ENCODE measurements around the gene RAE1.
"Not testable (repeated sequence)": the region's sequence is repeated elsewhere in the genome, so short reads cannot be mapped to it uniquely, and the experiment has no call there.

The RAE1 gene

DNA sequence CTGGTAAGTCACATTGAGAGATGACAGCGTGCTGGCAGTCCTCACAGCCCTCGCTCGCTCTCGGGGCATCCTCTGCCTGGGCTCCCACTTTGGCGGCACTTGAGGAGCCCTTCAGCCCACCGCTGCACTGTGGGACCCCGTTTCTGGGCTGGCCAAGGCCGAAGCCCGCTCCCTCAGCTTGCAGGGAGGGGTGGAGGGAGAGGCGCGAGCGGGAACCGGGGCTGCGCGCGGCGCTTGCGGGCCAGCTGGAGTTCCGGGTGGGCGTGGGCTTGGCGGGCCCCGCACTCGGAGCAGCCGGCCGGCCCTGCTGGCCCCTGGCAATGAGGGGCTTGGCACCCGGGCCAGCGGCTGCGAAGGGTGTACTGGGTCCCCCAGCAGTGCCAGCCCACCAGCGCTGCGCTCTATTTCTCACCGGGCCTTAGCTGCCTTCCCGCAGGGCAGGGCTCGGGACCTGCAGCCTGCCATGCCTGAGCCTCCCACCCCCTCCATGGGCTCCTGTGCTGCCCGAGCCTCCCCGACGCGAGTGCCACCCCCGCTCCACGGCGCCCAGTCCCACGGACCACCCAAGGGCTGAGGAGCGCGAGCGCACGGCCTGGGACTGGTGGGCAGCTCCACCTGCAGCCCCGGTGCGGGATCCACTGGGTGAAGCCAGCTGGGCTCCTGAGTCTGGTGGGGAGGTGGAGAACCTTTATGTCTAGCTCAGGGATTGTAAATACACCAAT lies 2.7 kb upstream of the RAE1 start:
- not testable (repeated sequence) for H3K36me3 ChIP-seq (ENCODE audit: control insufficient read depth, insufficient read depth, low read length); H3K9me3 ChIP-seq (ENCODE audit: control insufficient read depth, low read length); H3K27me3 ChIP-seq (ENCODE audit: control insufficient read depth, insufficient read depth, low read length, poor library complexity, severe bottlenecking); H3K4me3 ChIP-seq (ENCODE audit: insufficient read depth, low read depth, low read length); H3K27ac ChIP-seq (ENCODE audit: insufficient read depth, low read depth, low read length, poor library complexity, severe bottlenecking); H3K4me1 ChIP-seq (ENCODE audit: control insufficient read depth, insufficient read depth, low read length)
- WGBS, 2 experiments, result 94 to 95% methylated on average over 45 to 47 of the region's 47 CpGs

- WGBS, 2 experiments, result 91 to 92% methylated on average over 21 of the region's 21 CpGs
- not testable (repeated sequence) for H3K27ac ChIP-seq (ENCODE audit: insufficient read depth, low read depth, low read length, poor library complexity, severe bottlenecking); H3K4me3 ChIP-seq (ENCODE audit: insufficient read depth, low read depth, low read length); H3K36me3 ChIP-seq (ENCODE audit: control insufficient read depth, insufficient read depth, low read length); H3K9me3 ChIP-seq (ENCODE audit: control insufficient read depth, low read length); H3K27me3 ChIP-seq (ENCODE audit: control insufficient read depth, insufficient read depth, low read length, poor library complexity, severe bottlenecking); H3K4me1 ChIP-seq (ENCODE audit: control insufficient read depth, insufficient read depth, low read length)
Observed at GRCh38 chr20:57348922-57349574, 2.0 kb upstream of the RAE1 start.

DNA sequence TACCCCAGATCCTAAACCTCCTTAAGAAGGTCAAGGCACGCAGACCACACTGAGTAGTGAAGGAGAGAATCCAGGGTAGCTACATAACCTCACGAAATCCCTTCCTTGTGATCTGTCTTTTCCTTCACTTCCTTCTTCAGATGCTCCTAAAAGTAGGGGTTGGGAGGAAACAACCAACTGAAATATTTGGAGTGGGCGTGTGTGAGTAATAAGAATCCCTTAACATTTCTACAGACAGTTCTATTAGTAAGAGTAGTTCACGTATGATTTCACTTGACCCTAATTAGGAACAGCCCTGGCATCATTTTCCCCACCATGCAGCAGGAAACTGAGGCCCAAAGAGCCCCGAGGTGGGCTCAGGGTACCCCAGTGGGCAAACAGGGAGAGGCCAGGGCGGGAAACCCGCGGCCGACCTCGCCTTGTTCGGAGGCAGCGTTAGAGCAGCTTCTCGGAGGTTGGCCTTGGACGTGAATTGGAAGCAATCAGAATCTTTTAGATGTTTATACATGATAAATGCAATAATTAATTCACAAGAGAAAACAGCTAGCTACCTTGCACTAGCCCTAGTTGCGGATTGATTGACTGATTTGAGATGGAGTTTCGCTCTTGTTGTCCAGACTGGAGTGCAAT lies 859 bp upstream of the RAE1 start:
- WGBS, 2 experiments, result 94 to 95% methylated on average over 13 to 15 of the region's 16 CpGs
- no peaks in the 10 kb centered on the region for H3K9me3 ChIP-seq (ENCODE audit: control insufficient read depth, low read length)
- H3K36me3 ChIP-seq (ENCODE audit: control insufficient read depth, insufficient read depth, low read length), result peaks cover 8% of the 10 kb centered on the region
- no peak overlapping the region for H3K27ac ChIP-seq (ENCODE audit: insufficient read depth, low read depth, low read length, poor library complexity, severe bottlenecking)
- H3K4me3 ChIP-seq (ENCODE audit: insufficient read depth, low read depth, low read length), result no peak overlapping the region
- H3K27me3 ChIP-seq (ENCODE audit: control insufficient read depth, insufficient read depth, low read length, poor library complexity, severe bottlenecking), result no peaks in the 10 kb centered on the region
- peaks cover 9% of the 10 kb centered on the region for H3K4me1 ChIP-seq (ENCODE audit: control insufficient read depth, insufficient read depth, low read length)

DNA sequence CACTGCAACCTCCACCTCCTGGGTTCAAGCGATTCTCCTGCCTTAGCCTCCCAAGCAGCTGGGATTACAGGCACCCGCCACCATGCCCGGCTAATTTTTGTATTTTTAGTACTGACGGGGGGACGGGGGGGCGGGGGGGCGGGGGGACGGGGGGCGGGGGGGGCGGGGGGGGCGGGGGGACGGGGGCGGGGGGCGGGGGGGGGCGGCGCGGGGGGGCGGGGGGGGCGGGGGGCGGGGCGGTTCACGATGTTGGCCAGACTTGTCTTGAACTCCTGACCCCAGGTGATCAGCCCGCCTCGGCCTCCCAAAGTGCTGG lies 371 bp upstream of the RAE1 start:
- H3K9me3 ChIP-seq (ENCODE audit: control insufficient read depth, low read length); H3K4me1 ChIP-seq (ENCODE audit: control insufficient read depth, insufficient read depth, low read length); H3K36me3 ChIP-seq (ENCODE audit: control insufficient read depth, insufficient read depth, low read length); H3K27me3 ChIP-seq (ENCODE audit: control insufficient read depth, insufficient read depth, low read length, poor library complexity, severe bottlenecking): not testable (repeated sequence)
- peak overlapping the region; percentile 83 for H3K4me3 ChIP-seq (ENCODE audit: insufficient read depth, low read depth, low read length)
- peak overlapping the region; percentile 65 for H3K27ac ChIP-seq (ENCODE audit: insufficient read depth, low read depth, low read length, poor library complexity, severe bottlenecking)
- 0 to 5% methylated on average over 11 to 16 of the region's 24 CpGs for WGBS, 2 experiments

GRCh38 chr20:57352305-57352704 lies 1.2 kb downstream of the RAE1 start:
- no peaks in the 10 kb centered on the region for H3K9me3 ChIP-seq (ENCODE audit: control insufficient read depth, low read length)
- no peaks in the 10 kb centered on the region for H3K27me3 ChIP-seq (ENCODE audit: control insufficient read depth, insufficient read depth, low read length, poor library complexity, severe bottlenecking)
- WGBS, 2 experiments, result 88 to 89% methylated on average over 6 of the region's 6 CpGs
- peaks cover 20% of the 10 kb centered on the region for H3K36me3 ChIP-seq (ENCODE audit: control insufficient read depth, insufficient read depth, low read length)
- peak overlapping the region; percentile 83 for H3K4me3 ChIP-seq (ENCODE audit: insufficient read depth, low read depth, low read length)
- H3K27ac ChIP-seq (ENCODE audit: insufficient read depth, low read depth, low read length, poor library complexity, severe bottlenecking), result no peak overlapping the region
- H3K4me1 ChIP-seq (ENCODE audit: control insufficient read depth, insufficient read depth, low read length), result peaks cover 9% of the 10 kb centered on the region

GRCh38 chr20:57353351-57353750 lies 2.3 kb downstream of the RAE1 start:
- no peak overlapping the region for H3K27ac ChIP-seq (ENCODE audit: insufficient read depth, low read depth, low read length, poor library complexity, severe bottlenecking)
- no peak overlapping the region for H3K4me3 ChIP-seq (ENCODE audit: insufficient read depth, low read depth, low read length)
- peaks cover 9% of the 10 kb centered on the region for H3K4me1 ChIP-seq (ENCODE audit: control insufficient read depth, insufficient read depth, low read length)
- no peaks in the 10 kb centered on the region for H3K27me3 ChIP-seq (ENCODE audit: control insufficient read depth, insufficient read depth, low read length, poor library complexity, severe bottlenecking)
- peaks cover 20% of the 10 kb centered on the region for H3K36me3 ChIP-seq (ENCODE audit: control insufficient read depth, insufficient read depth, low read length)
- no peaks in the 10 kb centered on the region for H3K9me3 ChIP-seq (ENCODE audit: control insufficient read depth, low read length)
- 94 to 95% methylated on average over 9 of the region's 9 CpGs for WGBS, 2 experiments

DNA sequence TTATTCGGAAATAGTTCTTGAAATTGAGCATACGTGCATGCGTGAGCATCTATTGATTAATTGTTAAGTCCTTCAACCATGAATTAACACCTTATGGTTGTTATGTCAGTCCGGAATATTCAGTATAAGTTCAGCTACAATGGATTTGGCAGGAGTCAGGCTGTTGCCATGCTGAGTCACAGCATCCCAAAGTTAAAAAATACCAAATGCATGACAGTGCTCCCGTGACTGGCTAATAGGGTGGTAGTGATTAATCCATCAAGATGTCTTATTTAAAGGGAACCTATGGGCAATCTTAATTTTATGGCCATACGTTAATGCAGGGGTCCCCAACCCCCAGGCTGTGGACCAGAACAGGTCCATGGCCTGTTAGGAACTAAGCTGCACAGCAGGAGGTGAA lies 10.5 kb downstream of the RAE1 start:
- Histone ChIP-seq H3K27ac (ENCODE audit: insufficient read depth, low read depth, low read length, poor library complexity, severe bottlenecking) (no peak overlapping the region), H3K4me3 (ENCODE audit: insufficient read depth, low read depth, low read length) (no peak overlapping the region), H3K4me1 (ENCODE audit: control insufficient read depth, insufficient read depth, low read length) (no peaks in the 10 kb centered on the region), H3K9me3 (ENCODE audit: control insufficient read depth, low read length) (no peaks in the 10 kb centered on the region), H3K36me3 (ENCODE audit: control insufficient read depth, insufficient read depth, low read length) (peaks cover 40% of the 10 kb centered on the region), H3K27me3 (ENCODE audit: control insufficient read depth, insufficient read depth, low read length, poor library complexity, severe bottlenecking) (no peaks in the 10 kb centered on the region)
- WGBS, 2 experiments, result 94 to 97% methylated on average over 6 of the region's 6 CpGs

GRCh38 chr20:57364451-57364850 lies 13.4 kb downstream of the RAE1 start:
- Histone ChIP-seq H3K36me3 (ENCODE audit: control insufficient read depth, insufficient read depth, low read length) (peaks cover 56% of the 10 kb centered on the region), H3K27me3 (ENCODE audit: control insufficient read depth, insufficient read depth, low read length, poor library complexity, severe bottlenecking) (no peaks in the 10 kb centered on the region)

GRCh38 chr20:57369596-57369995 lies 18.5 kb downstream of the RAE1 start:
- H3K9me3 ChIP-seq (ENCODE audit: control insufficient read depth, low read length), result no peaks in the 10 kb centered on the region
- no peaks in the 10 kb centered on the region for H3K27me3 ChIP-seq (ENCODE audit: control insufficient read depth, insufficient read depth, low read length, poor library complexity, severe bottlenecking)
- H3K36me3 ChIP-seq (ENCODE audit: control insufficient read depth, insufficient read depth, low read length), result peaks cover 56% of the 10 kb centered on the region
- no peak overlapping the region for H3K4me3 ChIP-seq (ENCODE audit: insufficient read depth, low read depth, low read length)
- H3K4me1 ChIP-seq (ENCODE audit: control insufficient read depth, insufficient read depth, low read length), result no peaks in the 10 kb centered on the region
- 88 to 93% methylated on average over 3 of the region's 3 CpGs for WGBS, 2 experiments
- no peak overlapping the region for H3K27ac ChIP-seq (ENCODE audit: insufficient read depth, low read depth, low read length, poor library complexity, severe bottlenecking)

More at GRCh38 chr20:57364451-57364850, 13.4 kb downstream of the RAE1 start:
- no peak overlapping the region for H3K4me3 ChIP-seq (ENCODE audit: insufficient read depth, low read depth, low read length)
- H3K27ac ChIP-seq (ENCODE audit: insufficient read depth, low read depth, low read length, poor library complexity, severe bottlenecking), result no peak overlapping the region
- H3K4me1 ChIP-seq (ENCODE audit: control insufficient read depth, insufficient read depth, low read length), result no peaks in the 10 kb centered on the region
- H3K9me3 ChIP-seq (ENCODE audit: control insufficient read depth, low read length), result no peaks in the 10 kb centered on the region

- Histone ChIP-seq H3K27ac (ENCODE audit: insufficient read depth, low read depth, low read length, poor library complexity, severe bottlenecking) (no peak overlapping the region), H3K4me3 (ENCODE audit: insufficient read depth, low read depth, low read length) (no peak overlapping the region), H3K4me1 (ENCODE audit: control insufficient read depth, insufficient read depth, low read length) (no peaks in the 10 kb centered on the region), H3K36me3 (ENCODE audit: control insufficient read depth, insufficient read depth, low read length) (peaks cover 59% of the 10 kb centered on the region), H3K9me3 (ENCODE audit: control insufficient read depth, low read length) (no peaks in the 10 kb centered on the region), H3K27me3 (ENCODE audit: control insufficient read depth, insufficient read depth, low read length, poor library complexity, severe bottlenecking) (no peaks in the 10 kb centered on the region)
- WGBS, 2 experiments, result 96% methylated on average over 8 to 9 of the region's 9 CpGs
Observed at GRCh38 chr20:57370316-57370715, 19.3 kb downstream of the RAE1 start.

Data from ectodermal cell (in vitro differentiated cells).